ENCODE results near the gene PRAC2.

GRCh38 chr17:48769009-48769675, 46.2 kb downstream of the PRAC2 start:
- TF ChIP-seq, protein P1, sequence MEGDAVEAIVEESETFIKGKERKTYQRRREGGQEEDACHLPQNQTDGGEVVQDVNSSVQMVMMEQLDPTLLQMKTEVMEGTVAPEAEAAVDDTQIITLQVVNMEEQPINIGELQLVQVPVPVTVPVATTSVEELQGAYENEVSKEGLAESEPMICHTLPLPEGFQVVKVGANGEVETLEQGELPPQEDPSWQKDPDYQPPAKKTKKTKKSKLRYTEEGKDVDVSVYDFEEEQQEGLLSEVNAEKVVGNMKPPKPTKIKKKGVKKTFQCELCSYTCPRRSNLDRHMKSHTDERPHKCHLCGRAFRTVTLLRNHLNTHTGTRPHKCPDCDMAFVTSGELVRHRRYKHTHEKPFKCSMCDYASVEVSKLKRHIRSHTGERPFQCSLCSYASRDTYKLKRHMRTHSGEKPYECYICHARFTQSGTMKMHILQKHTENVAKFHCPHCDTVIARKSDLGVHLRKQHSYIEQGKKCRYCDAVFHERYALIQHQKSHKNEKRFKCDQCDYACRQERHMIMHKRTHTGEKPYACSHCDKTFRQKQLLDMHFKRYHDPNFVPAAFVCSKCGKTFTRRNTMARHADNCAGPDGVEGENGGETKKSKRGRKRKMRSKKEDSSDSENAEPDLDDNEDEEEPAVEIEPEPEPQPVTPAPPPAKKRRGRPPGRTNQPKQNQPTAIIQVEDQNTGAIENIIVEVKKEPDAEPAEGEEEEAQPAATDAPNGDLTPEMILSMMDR (IDR thresholded peaks at IDR 0.05), result no peak
- no peak for TF ChIP-seq POLR2AphosphoS5 (IDR thresholded peaks at IDR 0.05)
- TF ChIP-seq POLR2A (IDR thresholded peaks at IDR 0.05; ENCODE audit: low read depth), result no peak
